ENCODE results near the gene PITX3. TPM values are rescaled to one million over a fixed set of nuclear protein-coding genes. Genes with fewer than 3 reads are reported as not detected.

The PITX3 gene
- total and polyA plus RNA-seq, 10 donors = not detected

DNA sequence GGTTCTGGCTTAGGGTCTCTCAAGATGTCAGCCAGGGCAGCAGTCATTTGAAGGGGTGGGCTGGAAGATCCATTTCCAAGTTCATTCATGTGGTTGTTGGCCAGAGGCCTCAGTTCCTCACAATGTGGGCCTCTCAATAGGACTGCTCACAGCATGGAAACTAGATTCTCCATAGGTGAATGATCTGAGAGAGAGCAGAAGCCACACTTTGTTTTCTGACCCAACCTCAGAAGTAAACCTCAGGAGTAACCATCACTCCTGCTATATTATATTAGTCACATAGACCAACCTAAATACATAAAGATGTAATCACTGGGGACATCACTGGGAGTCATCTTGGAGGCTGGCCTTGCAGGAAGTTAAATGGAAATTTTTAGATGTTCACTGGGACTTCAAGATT is 46.2 kb upstream of the PITX3 start:
- no peaks in the 10 kb centered on the region for H3K9me3 ChIP-seq

GRCh38 chr10:102286216-102286615 is 44.9 kb upstream of the PITX3 start:
- DNase-seq = no peak
- intact Hi-C loops (cut with DNase I; ENCODE audit: low total_unique reads) = no loop called here
- Histone ChIP-seq H3K4me1 (peaks cover 2 to 40% (median 13%) of the 10 kb centered on the region in 6 donors), H3K4me3 (no peak overlapping the region), H3K27me3 (replicated peaks in 1 of 7) (no peaks in the 10 kb centered on the region), H3K9me3 (no peaks in the 10 kb centered on the region), H3K36me3 (peaks cover 0 to 32% (median 3%) of the 10 kb centered on the region in 6 donors), H3K27ac (no peak overlapping the region)
- TF ChIP-seq POLR2AphosphoS5 (IDR thresholded peaks at IDR 0.05) (no peak), POLR2A (IDR thresholded peaks at IDR 0.05) (no peak), CTCF (IDR thresholded peaks at IDR 0.05 in 8 of 11, conservative IDR thresholded peaks at IDR 0.05 in 3 of 11) (no peak)
- 80 to 99% (median 94%) methylated on average over 2 of the region's 2 CpGs for WGBS, 5 donors

More for the DNA sequence above, 46.2 kb upstream of the PITX3 start:
- H3K4me3 ChIP-seq = no peak overlapping the region
- DNase-seq = no peak
- no peak for TF ChIP-seq POLR2A (IDR thresholded peaks at IDR 0.05)
- no peak for TF ChIP-seq POLR2AphosphoS5 (IDR thresholded peaks at IDR 0.05)
- TF ChIP-seq CTCF (IDR thresholded peaks at IDR 0.05 in 8 of 11, conservative IDR thresholded peaks at IDR 0.05 in 3 of 11) = no peak
- no peaks in the 10 kb centered on the region for H3K27me3 ChIP-seq (replicated peaks in 1 of 7)
- H3K27ac ChIP-seq = no peak overlapping the region
- peaks cover 0 to 32% (median 3%) of the 10 kb centered on the region in 6 donors for H3K36me3 ChIP-seq
- intact Hi-C loops (cut with DNase I; ENCODE audit: low total_unique reads) = no loop called here
- peaks cover 2 to 38% (median 11%) of the 10 kb centered on the region in 6 donors for H3K4me1 ChIP-seq

GRCh38 chr10:102285133-102285532 is 43.8 kb upstream of the PITX3 start:
- no peak overlapping the region for H3K27ac ChIP-seq
- H3K4me1 ChIP-seq = peaks cover 9 to 50% (median 23%) of the 10 kb centered on the region in 6 donors
- H3K36me3 ChIP-seq = peaks cover 0 to 32% (median 3%) of the 10 kb centered on the region in 6 donors
- no peak for DNase-seq
- no peak overlapping the region for H3K4me3 ChIP-seq
- H3K27me3 ChIP-seq (replicated peaks in 1 of 7) = no peaks in the 10 kb centered on the region
- no peaks in the 10 kb centered on the region for H3K9me3 ChIP-seq
- intact Hi-C loops (cut with DNase I; ENCODE audit: low total_unique reads) = no loop called here
- TF ChIP-seq POLR2A (IDR thresholded peaks at IDR 0.05) = no peak
- no peak for TF ChIP-seq CTCF (IDR thresholded peaks at IDR 0.05 in 8 of 11, conservative IDR thresholded peaks at IDR 0.05 in 3 of 11)
- no peak for TF ChIP-seq POLR2AphosphoS5 (IDR thresholded peaks at IDR 0.05)
- WGBS, 5 donors = 61 to 96% (median 90%) methylated on average over 2 of the region's 2 CpGs

- Histone ChIP-seq H3K27me3 (replicated peaks in 1 of 7) (no peaks in the 10 kb centered on the region), H3K9me3 (no peaks in the 10 kb centered on the region), H3K4me1 (peaks cover 15 to 56% (median 29%) of the 10 kb centered on the region in 6 donors), H3K36me3 (peaks cover 0 to 32% (median 3%) of the 10 kb centered on the region in 6 donors), H3K4me3 (no peak overlapping the region), H3K27ac (no peak overlapping the region)
- no peak for DNase-seq
- intact Hi-C loops (cut with DNase I; ENCODE audit: low total_unique reads) = no loop called here
- TF ChIP-seq POLR2AphosphoS5 (IDR thresholded peaks at IDR 0.05) = no peak
- no peak for TF ChIP-seq CTCF (IDR thresholded peaks at IDR 0.05 in 8 of 11, conservative IDR thresholded peaks at IDR 0.05 in 3 of 11)
- no peak for TF ChIP-seq POLR2A (IDR thresholded peaks at IDR 0.05)
- WGBS, 5 donors = 94 to 100% (median 95%) methylated on average over 2 of the region's 2 CpGs
Observed at GRCh38 chr10:102284531-102284930, 43.2 kb upstream of the PITX3 start.
